Transverse colon (tissue), 4 donors: Measurements from ENCODE around the gene UGT3A1.

ENCODE experiments used
- POLR2A ChIP-seq: fragments of 450-650 bp; IDR thresholded peaks from one replicate; pipeline ENCODE4 v1.6.1; 2016; ENCODE audit warnings: antibody characterized with exemption, mild to moderate bottlenecking, moderate library complexity
- POLR2AphosphoS5 ChIP-seq, 3 donors: sonication (generic); formaldehyde crosslinking; IDR thresholded peaks; one replicate each; pipeline ENCODE4 v1.6.1; 2016; ENCODE audit warnings: antibody characterized with exemption in 3 of 3
- TF ChIP-seq, protein P1 (sequence below), 5 experiments: fragments of 200-600 bp in 3 of 5; fragments of 450-650 bp in 2 of 5; sonication (generic) in 3 of 5; IDR thresholded peaks; 1 replicate in 2 of 5; 2 replicates in 3 of 5; pipeline ENCODE4 v1.5.1; 2016 to 2017; ENCODE audit warnings: antibody characterized with exemption in 5 of 5, inconsistent platforms in 3 of 5, mild to moderate bottlenecking in 2 of 5, moderate library complexity in 1 of 5

DNA sequence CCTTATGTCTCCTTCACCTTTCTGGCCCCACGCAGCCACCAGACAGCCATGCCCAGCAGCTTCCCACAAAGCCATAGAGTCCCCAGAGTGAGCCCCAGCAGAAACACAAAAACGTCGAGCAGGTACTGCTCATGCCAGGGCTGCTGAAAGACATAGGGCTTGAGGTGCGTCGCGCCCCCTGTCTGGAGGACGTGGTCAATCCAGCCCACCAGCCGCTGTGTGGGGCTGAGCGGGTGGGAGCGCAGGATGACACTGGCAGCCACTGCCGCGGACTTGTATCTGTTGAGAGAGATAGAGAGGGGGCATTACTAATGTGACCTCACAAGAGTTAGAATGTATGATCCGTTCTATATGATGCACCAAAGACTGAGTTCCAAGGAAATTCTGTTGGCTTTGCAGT, 44.5 kb upstream of the UGT3A1 start:
- TF ChIP-seq POLR2AphosphoS5 (IDR thresholded peaks at IDR 0.05): no peak
- TF ChIP-seq, protein P1, sequence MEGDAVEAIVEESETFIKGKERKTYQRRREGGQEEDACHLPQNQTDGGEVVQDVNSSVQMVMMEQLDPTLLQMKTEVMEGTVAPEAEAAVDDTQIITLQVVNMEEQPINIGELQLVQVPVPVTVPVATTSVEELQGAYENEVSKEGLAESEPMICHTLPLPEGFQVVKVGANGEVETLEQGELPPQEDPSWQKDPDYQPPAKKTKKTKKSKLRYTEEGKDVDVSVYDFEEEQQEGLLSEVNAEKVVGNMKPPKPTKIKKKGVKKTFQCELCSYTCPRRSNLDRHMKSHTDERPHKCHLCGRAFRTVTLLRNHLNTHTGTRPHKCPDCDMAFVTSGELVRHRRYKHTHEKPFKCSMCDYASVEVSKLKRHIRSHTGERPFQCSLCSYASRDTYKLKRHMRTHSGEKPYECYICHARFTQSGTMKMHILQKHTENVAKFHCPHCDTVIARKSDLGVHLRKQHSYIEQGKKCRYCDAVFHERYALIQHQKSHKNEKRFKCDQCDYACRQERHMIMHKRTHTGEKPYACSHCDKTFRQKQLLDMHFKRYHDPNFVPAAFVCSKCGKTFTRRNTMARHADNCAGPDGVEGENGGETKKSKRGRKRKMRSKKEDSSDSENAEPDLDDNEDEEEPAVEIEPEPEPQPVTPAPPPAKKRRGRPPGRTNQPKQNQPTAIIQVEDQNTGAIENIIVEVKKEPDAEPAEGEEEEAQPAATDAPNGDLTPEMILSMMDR (IDR thresholded peaks at IDR 0.05): no peak
- TF ChIP-seq POLR2A: no peak
